GM10847 (cell line): ENCODE measurements around the gene DNAH7.

Experiments
- POLR2A ChIP-seq: IDR thresholded peaks from 2 replicates; pipeline ENCODE4 v1.6.1; 2011; ENCODE audit not compliant: insufficient read length; ENCODE audit errors: extremely low read depth

The DNAH7 gene

GRCh38 chr2:196068271-196069209 lies at the start of gene DNAH7:
Gene DNAH7, minus strand, starts transcription at chr2:196068837. Its CDS starts 126 bp downstream, at chr2:196068711.
- no peak for TF ChIP-seq POLR2A

- TF ChIP-seq POLR2A: no peak
Measured at GRCh38 chr2:196117214-196117705, 48.6 kb upstream of the DNAH7 start.

GRCh38 chr2:196113061-196113974 lies 44.7 kb upstream of the DNAH7 start:
- no peak for TF ChIP-seq POLR2A

DNA sequence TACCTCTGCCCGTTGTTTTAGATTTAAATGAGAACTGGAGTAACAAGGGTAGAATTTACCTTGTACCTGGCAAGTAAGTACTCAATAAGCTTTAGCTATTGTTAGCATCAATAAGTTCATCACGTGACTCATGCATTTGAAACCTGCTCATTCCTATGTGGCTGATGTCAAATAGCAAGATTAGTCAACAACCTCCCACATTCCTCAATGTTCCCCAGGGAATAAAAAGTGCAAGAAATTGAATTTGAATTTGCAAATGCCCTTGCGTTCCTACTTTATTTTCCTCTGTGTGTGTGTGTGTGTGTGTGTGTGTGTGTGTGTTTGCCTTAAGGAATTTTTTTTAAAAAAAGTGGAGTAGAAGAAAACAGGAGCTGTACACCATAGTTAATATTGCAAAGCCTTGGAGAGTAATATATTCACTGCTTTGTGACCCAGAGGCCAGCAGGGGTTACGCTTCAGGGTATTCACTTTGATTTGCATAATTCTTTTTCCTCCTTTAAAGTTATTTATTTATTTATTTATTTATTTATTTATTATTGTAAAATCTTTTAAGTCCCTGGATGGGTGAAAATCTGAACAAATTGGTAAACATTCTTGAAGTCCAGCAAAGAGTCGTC lies 43.9 kb upstream of the DNAH7 start:
- TF ChIP-seq POLR2A: no peak

DNA sequence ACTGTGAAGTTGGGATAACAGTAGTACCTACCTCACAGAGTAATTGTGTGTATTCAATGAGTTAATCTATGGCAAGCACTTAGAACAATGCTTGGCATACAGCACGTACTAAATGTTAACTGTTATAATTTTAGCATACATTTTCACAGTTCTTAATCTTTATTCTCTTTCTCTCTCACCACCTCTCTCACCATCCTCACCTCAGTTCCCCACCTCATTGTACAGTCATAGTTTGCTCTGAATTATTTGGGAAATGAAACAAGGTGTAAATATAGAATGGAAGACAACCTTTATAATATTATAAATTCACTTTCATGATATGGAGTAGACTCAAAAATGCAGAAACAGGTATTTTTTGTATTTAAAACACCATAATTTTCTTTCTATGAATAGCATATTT lies 40.0 kb upstream of the DNAH7 start:
- no peak for TF ChIP-seq POLR2A

- TF ChIP-seq POLR2A: no peak
Measured at GRCh38 chr2:196105951-196106350, 37.3 kb upstream of the DNAH7 start.

GRCh38 chr2:196104066-196104465 lies 35.4 kb upstream of the DNAH7 start:
- no peak for TF ChIP-seq POLR2A

- no peak for TF ChIP-seq POLR2A
Measured at GRCh38 chr2:196103626-196104025, 35.0 kb upstream of the DNAH7 start.

DNA sequence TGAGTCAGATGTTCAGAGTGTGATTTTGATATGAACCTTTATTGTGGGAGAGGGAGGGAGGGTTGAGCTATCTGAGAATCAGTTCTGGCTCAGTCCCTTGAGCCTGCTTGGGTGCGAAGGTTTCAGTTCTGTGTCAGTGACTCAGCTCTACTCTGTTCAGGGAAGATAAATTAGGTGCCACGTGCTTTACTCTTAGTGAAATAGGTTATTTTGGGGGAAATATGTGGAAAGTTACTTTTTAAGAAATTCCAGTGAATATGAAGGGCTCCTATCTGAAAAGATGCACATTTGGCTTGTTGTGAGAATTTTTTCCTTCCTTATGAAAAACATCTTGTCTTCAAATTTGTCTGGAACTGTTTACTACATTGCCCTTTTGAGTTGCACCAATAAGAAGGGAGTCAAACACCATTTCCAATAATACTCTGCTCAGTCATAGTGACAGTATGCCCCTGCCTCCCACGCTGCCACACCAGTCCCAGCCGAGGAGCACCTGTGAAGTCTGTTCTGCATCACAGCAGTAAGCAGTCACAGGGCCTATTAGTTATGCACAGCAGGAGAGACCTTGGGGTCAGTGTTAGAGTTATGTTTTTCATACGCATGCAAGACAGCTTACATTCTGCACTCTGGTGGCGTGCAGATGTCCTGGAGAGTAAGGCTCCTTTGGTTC lies 32.8 kb upstream of the DNAH7 start:
- TF ChIP-seq POLR2A: no peak

- TF ChIP-seq POLR2A: no peak
Measured at GRCh38 chr2:196099916-196100315, 31.3 kb upstream of the DNAH7 start.

GRCh38 chr2:196097864-196098660 lies 29.4 kb upstream of the DNAH7 start:
- no peak for TF ChIP-seq POLR2A

DNA sequence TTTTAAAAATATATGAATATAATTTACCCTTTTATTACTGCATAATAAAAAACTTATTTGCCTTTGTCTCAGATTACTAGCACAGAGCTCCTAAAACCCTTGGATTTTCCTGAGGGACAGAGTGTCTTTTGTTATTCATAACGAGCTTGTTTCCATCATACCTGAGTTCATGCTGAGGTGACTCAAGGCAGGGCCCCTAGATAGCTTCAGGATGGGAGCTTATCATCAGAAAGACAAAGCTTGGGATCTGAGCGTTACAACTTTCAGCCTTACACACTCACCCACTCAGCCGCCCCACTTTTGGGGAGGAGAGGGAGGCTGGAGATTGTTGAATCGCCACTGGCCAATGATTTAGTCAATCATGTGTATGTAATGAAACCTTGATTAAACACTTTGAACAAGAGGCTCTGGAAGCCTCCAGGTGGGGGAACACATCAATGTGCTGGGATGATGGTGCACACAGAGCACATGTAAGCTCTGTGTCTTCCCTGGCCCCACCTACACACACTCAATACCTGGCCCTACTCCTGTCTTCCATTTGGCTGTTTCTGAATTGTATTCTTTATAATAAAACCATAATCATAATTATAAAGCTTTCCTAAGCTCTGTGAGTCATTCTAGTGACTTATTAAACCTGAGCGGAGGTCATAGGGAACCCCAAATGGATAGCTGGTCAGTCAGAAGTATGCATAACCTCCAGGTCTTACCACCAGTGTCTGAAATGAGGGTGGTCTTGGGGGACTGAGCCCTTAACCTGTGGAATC lies 28.5 kb upstream of the DNAH7 start:
- no peak for TF ChIP-seq POLR2A

DNA sequence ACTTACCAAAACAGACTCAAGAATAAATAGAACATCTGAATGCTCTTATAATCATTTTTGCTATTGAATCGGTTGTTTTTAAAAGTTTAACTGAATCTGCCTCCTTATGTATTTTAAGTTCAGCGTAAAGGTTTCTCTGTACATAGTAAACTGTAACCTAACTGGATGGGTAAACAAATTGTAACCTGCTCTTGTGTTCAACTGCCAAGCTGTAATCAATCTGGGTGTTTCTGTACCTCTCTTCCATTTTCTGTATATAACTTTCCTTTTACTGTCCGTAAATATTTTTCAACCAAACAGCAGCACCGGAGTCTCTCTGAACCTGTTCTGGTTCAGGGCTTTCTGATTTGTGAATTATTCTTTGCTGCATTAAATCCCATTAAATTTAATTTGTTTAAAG lies 27.6 kb upstream of the DNAH7 start:
- TF ChIP-seq POLR2A: no peak
